Measurements from ENCODE around the gene LRRC49.

Gene LRRC49

DNA sequence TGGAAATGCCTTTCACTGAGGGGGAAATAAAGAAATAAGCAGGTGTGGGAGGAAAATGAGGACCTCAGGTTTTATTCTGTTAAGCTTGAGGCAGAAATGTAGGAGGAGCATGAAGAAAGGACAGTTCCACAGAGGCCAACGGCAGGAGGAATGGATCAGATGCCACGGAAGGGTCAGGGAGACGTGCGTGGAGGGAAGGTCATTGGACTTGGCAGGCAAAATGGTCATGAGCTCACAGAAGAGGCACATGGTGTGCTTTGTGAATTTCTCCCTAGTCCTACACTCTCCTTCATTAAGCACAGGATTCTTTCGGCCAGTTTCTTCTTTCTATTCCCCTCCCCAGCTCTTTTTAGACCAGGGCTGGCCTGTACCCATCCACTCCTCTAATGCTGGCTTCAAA is 190.2 kb downstream of the LRRC49 start (continued):
- TF ChIP-seq, protein P1, sequence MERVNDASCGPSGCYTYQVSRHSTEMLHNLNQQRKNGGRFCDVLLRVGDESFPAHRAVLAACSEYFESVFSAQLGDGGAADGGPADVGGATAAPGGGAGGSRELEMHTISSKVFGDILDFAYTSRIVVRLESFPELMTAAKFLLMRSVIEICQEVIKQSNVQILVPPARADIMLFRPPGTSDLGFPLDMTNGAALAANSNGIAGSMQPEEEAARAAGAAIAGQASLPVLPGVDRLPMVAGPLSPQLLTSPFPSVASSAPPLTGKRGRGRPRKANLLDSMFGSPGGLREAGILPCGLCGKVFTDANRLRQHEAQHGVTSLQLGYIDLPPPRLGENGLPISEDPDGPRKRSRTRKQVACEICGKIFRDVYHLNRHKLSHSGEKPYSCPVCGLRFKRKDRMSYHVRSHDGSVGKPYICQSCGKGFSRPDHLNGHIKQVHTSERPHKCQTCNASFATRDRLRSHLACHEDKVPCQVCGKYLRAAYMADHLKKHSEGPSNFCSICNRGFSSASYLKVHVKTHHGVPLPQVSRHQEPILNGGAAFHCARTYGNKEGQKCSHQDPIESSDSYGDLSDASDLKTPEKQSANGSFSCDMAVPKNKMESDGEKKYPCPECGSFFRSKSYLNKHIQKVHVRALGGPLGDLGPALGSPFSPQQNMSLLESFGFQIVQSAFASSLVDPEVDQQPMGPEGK (CRISPR knock-in tag; IDR thresholded peaks at IDR 0.05; ENCODE audit: borderline replicate concordance): no peak

DNA sequence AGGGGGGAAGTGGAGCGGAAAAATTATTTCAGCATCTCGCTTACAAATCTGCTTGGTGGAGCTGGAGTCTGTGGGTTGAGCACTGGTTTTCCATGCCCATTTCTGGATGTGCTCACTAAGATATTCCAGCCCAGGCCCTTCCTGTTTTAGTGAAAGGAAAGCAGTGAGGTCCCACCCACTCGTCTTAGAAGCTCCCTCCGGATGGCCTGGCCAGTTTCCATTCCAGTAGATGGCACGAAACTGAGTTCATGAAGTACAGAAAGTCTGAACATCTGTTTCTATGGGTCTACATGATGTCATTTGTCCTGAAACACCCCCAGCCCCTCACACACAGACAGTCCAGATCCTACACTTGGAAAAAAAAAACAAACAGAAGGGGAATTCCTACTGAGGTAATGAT is 190.7 kb downstream of the LRRC49 start:
- TF ChIP-seq, protein P1 (CRISPR knock-in tag; IDR thresholded peaks at IDR 0.05; ENCODE audit: borderline replicate concordance): no peak
- TF ChIP-seq TSHZ2 (CRISPR knock-in tag; IDR thresholded peaks at IDR 0.05): no peak
- no peak for TF ChIP-seq ZNF70 (CRISPR knock-in tag; IDR thresholded peaks at IDR 0.05)
- TF ChIP-seq, protein P2, sequence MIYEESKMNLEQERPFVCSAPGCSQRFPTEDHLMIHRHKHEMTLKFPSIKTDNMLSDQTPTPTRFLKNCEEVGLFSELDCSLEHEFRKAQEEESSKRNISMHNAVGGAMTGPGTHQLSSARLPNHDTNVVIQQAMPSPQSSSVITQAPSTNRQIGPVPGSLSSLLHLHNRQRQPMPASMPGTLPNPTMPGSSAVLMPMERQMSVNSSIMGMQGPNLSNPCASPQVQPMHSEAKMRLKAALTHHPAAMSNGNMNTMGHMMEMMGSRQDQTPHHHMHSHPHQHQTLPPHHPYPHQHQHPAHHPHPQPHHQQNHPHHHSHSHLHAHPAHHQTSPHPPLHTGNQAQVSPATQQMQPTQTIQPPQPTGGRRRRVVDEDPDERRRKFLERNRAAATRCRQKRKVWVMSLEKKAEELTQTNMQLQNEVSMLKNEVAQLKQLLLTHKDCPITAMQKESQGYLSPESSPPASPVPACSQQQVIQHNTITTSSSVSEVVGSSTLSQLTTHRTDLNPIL (CRISPR knock-in tag; IDR thresholded peaks at IDR 0.05; ENCODE audit: low read depth): no peak
- TF ChIP-seq SNAI2 (CRISPR knock-in tag; IDR thresholded peaks at IDR 0.05): no peak
- TF ChIP-seq CSRNP3 (CRISPR knock-in tag; IDR thresholded peaks at IDR 0.05): no peak
- TF ChIP-seq ISL1 (CRISPR knock-in tag; IDR thresholded peaks at IDR 0.05): no peak
- no peak for TF ChIP-seq BACH2 (CRISPR knock-in tag; IDR thresholded peaks at IDR 0.05; ENCODE audit: borderline replicate concordance)
- ATAC-seq: no peak

DNA sequence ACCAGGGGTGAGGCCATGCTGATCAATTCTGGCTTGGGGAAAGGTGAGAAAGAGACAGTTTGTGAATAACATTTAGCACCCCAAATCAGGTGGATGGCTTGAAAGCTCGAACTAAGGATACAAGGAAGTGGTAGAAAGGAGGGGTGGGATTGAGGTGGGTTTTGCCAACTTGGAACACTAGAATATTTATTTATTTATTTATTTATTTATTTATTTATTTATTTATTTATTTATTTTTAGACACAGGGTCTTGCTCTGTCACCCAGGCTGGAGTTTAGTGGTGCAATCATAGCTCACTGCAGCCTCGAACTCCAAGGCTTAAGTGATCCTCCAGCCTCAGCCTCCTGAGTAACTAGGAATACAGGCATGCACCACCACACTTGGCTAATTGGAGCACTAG is 191.6 kb downstream of the LRRC49 start:
- no peak for TF ChIP-seq TCF4 (CRISPR knock-in tag; IDR thresholded peaks at IDR 0.05; ENCODE audit: borderline replicate concordance)
- TF ChIP-seq CSRNP3 (CRISPR knock-in tag; IDR thresholded peaks at IDR 0.05): no peak
- TF ChIP-seq ZNF8 (CRISPR knock-in tag; IDR thresholded peaks at IDR 0.05): no peak
- TF ChIP-seq ZFP3 (CRISPR knock-in tag; IDR thresholded peaks at IDR 0.05): no peak
- TF ChIP-seq TOX (CRISPR knock-in tag; IDR thresholded peaks at IDR 0.05; ENCODE audit: borderline replicate concordance): no peak
- no peak for ATAC-seq

- no peak for ATAC-seq
- TF ChIP-seq, protein P1 (CRISPR knock-in tag; IDR thresholded peaks at IDR 0.05; ENCODE audit: borderline replicate concordance): no peak
- TF ChIP-seq PPARA (CRISPR knock-in tag; IDR thresholded peaks at IDR 0.05; ENCODE audit: borderline replicate concordance) (no peak), ZFP30 (CRISPR knock-in tag; IDR thresholded peaks at IDR 0.05) (no peak), TSHZ2 (CRISPR knock-in tag; IDR thresholded peaks at IDR 0.05) (no peak), ZNF565 (CRISPR knock-in tag; conservative IDR thresholded peaks at IDR 0.05; ENCODE audit: low read depth) (no peak)
- TF ChIP-seq, protein P2 (CRISPR knock-in tag; IDR thresholded peaks at IDR 0.05; ENCODE audit: low read depth): no peak
These were observed 193.2 kb downstream of the LRRC49 start for GRCh38 chr15:71085809-71086208.
